ENCODE results near the gene TRIM33. TPM values are rescaled to one million over a fixed set of nuclear protein-coding genes. Genes with fewer than 3 reads are reported as not detected.
"Not testable (repeated sequence)": the region's sequence is repeated elsewhere in the genome, so short reads cannot be mapped to it uniquely, and the experiment has no call there.

TRIM33 gene
- total RNA-seq, 1 donor from 2014 or later = 23.4 TPM

DNA sequence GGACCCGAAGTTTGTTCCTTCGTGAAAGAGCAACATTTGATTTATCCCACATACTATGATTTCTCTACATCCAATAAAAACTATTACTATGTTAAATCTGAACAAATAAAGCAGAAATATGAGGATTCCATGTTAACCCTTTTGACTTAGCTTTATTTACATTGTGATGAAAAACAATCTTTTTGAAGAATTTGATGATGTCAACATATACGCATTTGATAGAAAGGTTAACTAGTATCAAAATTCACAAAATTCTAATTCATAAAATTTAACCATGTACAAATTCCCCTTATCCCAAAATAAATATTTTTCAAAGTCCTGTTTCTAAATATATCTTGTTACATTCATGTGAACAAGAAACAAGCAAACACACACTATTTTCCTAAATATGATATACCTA, 74.2 kb downstream of the TRIM33 start:
- intact Hi-C loops (cut with DNase I) = no loop called here
- no peak for DNase-seq (ENCODE audit: low spot score)

GRCh38 chr1:114435088-114435715, 75.8 kb downstream of the TRIM33 start:
- intact Hi-C loops (cut with DNase I) = no loop called here
- DNase-seq (ENCODE audit: low spot score) = no peak

DNA sequence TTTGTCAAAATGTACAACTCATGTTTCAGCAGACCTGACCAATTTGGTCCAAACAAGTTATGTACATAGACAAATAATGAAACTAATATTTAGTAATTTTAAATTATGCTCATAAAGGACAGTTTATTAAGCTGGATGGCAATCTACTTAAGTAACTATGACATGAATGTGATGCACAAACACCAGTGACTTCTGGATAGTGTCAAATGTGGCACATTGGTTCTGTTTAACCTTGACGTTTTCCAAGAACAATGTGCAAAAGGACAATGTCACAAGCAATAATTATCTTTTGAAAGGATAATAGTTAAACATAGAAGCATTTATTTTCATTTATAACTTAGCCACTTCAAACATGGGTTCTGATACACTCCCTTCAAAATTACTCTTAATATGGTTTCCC, 80.0 kb downstream of the TRIM33 start:
- DNase-seq (ENCODE audit: low spot score) = no peak
- intact Hi-C loops (cut with DNase I) = no loop called here

DNA sequence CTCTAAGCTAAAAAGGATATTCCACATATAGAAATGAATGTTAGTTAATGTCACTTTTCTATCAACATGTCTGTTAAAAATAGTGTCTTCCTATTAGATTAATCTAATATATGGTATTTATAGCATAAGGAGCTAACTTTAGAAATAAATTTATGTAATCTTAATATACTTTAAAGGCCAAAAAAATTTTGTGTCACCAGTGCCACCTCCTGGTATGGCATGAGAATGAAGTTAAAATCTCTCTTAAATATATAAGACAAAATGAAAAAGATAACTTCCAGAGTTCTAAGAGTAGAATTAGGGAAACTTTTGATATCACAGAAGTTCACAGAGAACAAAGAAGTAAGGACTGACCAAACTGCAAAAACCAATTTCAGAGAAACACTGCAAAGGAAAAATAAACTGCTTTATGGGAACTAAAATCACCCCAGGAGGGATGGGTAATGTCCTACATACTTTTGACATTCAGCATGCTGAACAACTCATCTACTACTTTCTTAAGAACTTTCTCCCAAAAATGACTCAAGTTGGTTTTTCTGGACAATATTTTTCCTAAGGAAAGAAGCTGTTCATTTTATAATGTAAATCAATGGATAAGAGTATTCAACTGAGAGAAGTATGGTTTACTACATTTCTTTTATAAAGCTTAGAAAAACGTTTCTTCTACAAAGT, 82.8 kb downstream of the TRIM33 start:
- intact Hi-C loops (cut with DNase I) = loop anchor here (5.0 kb wide), 2 partner anchors 81 to 84 kb away; partner anchors contain the start of gene TRIM33
- DNase-seq (ENCODE audit: low spot score) = no peak

DNA sequence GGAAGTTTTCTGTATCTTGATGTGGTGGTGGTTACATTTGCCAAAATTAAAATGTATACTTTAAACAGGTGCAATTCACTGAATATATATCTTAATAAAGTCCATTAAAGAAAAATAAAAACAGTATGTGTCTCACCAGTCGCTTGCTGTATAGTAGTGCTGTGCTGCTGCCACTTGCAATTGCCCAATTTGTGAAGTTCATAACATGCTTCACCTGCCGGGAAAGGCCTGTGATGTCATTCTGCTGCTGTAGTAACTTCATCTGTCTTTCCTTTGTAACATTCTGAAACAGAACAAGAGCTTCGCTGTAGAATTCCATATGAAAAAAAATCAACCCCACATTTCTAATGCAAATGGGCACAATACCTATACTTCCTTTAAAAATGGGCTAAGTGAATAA, 83.4 kb downstream of the TRIM33 start:
- DNase-seq (ENCODE audit: low spot score) = no peak
- intact Hi-C loops (cut with DNase I) = loop anchor here (5.0 kb wide), 2 partner anchors 80 to 85 kb away; partner anchors contain the start of gene TRIM33

GRCh38 chr1:114423455-114423854, 87.5 kb downstream of the TRIM33 start:
- DNase-seq (ENCODE audit: low spot score) = no peak
- intact Hi-C loops (cut with DNase I) = no loop called here

GRCh38 chr1:114418948-114419347, 92.1 kb downstream of the TRIM33 start:
- intact Hi-C loops (cut with DNase I) = loop anchor here (10.0 kb wide), 1 partner anchor 146 kb away; no protein-coding TSS in a partner anchor

GRCh38 chr1:114397601-114398000, 113.4 kb downstream of the TRIM33 start:
- DNase-seq (ENCODE audit: low spot score) = no peak
- intact Hi-C loops (cut with DNase I) = no loop called here

More at GRCh38 chr1:114418948-114419347, 92.1 kb downstream of the TRIM33 start:
- not testable (repeated sequence) for DNase-seq (ENCODE audit: low spot score)

GRCh38 chr1:114395863-114396262, 115.1 kb downstream of the TRIM33 start:
- DNase-seq (ENCODE audit: low spot score) = no peak
- intact Hi-C loops (cut with DNase I) = no loop called here

GRCh38 chr1:114390960-114391359, 120.0 kb downstream of the TRIM33 start:
- no peak for DNase-seq (ENCODE audit: low spot score)
- intact Hi-C loops (cut with DNase I) = no loop called here

DNA sequence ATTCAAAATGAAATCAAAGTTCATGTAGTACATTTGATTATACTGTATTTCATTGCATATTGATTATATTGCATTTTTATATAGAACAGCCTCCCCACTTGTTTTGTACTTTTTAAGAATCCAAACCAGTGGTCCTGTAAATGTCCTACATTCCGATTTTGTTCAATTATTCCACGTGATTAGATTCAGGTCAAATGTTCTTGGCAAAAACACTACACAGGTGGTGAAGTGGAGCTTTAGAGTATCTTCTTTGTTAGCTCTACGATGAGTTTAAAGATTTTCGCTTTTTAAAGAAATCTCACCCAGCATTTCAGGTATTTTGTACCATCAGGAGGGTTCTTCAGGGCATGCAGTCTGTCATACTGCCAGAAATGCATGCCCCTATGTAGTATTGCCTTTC, 120.6 kb downstream of the TRIM33 start:
- intact Hi-C loops (cut with DNase I) = no loop called here
- DNase-seq (ENCODE audit: low spot score) = no peak

DNA sequence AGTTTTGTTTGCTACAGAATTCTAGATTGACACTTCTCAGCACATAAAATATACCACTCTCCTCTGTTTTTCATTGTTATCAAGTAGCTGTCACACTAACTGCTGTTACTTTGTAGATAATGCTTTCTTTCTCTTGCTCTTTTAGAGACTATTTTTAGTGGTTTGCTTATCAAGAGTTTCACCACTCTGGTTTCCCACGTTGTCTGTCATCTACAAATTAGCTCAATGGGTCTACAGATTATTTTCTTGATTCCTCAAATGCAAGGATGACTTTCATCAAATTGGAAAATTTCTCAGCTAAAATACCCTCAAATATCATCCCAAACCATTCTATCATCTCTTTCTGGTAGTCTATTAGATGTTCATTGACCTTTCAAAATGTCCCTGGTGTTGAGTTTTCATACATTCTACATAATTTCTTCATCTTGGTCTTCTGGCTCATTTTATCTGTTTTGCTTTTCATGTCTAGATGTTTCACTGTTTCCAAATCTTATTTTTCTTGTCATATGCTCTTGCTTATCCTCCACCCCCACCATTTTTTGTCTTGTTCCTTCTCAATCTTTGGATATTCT, 122.5 kb downstream of the TRIM33 start:
- intact Hi-C loops (cut with DNase I) = no loop called here
- DNase-seq (ENCODE audit: low spot score) = no peak

GRCh38 chr1:114387585-114387984, 123.4 kb downstream of the TRIM33 start:
- intact Hi-C loops (cut with DNase I); DNase-seq (ENCODE audit: low spot score): not testable (repeated sequence)

DNA sequence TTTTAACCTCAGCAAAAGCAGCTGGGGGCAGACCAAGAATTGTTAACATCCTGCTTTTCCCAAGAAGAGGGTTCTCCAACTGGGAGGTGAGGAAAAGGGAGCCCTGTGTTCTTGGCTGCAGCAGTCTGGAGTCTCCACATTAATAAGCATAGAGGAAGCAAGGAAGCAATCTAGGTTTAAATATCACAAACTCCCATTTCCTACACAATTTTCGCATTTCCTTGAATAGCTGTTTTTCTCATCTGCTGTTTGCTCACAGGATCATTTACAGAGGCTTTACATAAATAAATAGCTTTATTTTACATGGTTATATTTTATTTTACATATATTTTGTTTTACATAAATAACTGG, 124.0 kb downstream of the TRIM33 start:
- DNase-seq (ENCODE audit: low spot score) = no peak
- intact Hi-C loops (cut with DNase I) = no loop called here

GRCh38 chr1:114386129-114387009, 124.6 kb downstream of the TRIM33 start:
- intact Hi-C loops (cut with DNase I) = no loop called here
- no peak for DNase-seq (ENCODE audit: low spot score)

DNA sequence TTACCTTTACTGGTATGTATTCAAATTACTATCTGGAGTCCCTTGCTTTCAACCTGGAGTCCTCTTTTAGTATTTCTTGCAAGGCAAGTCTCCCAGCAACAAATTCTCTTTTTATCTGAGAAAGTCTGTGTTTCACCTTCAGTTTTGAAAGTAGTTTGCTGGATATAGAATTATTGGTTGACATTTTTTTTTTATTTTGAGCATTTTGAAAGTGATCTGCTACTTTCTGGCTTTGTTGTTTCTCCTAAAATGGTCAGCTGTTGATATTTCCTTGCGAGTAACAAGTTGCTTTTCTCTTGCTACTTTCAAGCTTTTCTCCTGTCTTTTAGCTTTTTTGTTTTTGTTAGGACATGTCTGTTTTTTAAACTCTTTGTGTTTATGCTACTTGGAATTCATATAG, 126.1 kb downstream of the TRIM33 start:
- intact Hi-C loops (cut with DNase I) = no loop called here
- DNase-seq (ENCODE audit: low spot score) = no peak

DNA sequence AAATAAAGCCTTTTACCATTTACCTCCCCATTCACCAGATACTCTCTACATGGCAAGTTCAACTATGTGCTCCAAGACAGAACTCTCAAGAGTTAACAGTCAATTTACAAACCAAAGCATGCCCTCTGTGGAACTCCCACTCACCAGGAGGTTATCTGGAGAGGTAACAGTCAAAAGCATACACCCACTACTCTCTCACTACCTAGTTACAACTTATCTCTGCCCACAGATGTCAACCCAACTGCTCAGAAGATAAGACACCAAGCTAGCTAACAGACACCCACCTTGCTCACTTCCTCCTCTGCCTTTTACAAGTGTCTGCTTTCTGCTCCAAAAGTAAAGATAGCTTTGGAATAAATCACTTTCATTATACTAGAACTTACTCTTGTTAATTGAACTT, 131.0 kb downstream of the TRIM33 start:
- DNase-seq (ENCODE audit: low spot score) = no peak
- intact Hi-C loops (cut with DNase I) = no loop called here

- intact Hi-C loops (cut with DNase I) = no loop called here
Measured at GRCh38 chr1:114379358-114379757, 131.6 kb downstream of the TRIM33 start.

GRCh38 chr1:114377356-114377755, 133.6 kb downstream of the TRIM33 start:
- intact Hi-C loops (cut with DNase I) = no loop called here
- DNase-seq (ENCODE audit: low spot score) = no peak

More at GRCh38 chr1:114379358-114379757, 131.6 kb downstream of the TRIM33 start:
- no peak for DNase-seq (ENCODE audit: low spot score)

DNA sequence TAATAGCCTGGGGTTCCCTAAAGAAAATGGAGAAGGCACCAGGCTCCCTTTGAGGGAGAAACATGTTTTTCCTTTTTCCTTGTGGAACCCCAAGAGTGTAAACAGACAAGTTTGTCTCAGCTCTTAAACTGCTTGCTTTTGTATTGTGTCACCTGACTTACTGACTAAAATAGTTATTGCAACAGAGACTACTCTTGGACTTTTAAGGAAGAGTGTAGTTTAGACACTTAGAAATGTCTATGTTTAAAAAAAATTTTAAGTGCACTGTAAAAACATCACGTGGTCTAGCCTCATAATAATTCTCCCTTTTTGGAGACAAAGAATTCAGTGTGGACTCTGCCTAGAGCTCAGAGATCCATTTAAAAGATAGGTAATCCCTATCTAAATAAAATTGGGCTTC, 141.1 kb downstream of the TRIM33 start:
- intact Hi-C loops (cut with DNase I) = no loop called here
- no peak for DNase-seq (ENCODE audit: low spot score)
